GM19452 (cell line): ENCODE data around the gene BCORL1.
A peak's percentile ranks its signal among the peaks of the same experiment; 100 is the strongest.

Experiments used
- ATAC-seq: cut with Tn5 transposase; IDR thresholded peaks from one replicate; pipeline ENCODE4 v1.9.1; 2021; ENCODE audit not compliant: unreplicated experiment

The BCORL1 gene

DNA sequence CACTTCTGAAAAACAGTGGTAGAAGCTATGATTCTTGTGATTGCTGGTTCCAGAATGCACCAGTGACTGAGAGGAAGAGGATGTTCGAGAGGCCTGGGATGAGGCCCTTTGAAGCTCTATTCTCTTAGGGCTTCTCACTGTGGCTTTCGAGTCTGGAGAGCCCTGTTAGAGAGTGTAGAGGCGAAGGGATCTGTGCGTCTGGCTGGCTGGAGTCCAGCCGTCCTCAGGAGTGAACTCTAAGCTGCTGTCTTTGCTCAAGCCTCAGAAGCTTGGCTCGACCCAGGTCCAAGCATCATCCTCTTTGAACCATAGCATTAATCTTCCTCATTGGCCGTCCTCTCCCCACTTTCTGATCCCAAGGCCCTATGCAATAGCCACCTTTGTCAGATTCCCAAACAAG lies 76.2 kb downstream of the BCORL1 start:
- no peak for ATAC-seq

DNA sequence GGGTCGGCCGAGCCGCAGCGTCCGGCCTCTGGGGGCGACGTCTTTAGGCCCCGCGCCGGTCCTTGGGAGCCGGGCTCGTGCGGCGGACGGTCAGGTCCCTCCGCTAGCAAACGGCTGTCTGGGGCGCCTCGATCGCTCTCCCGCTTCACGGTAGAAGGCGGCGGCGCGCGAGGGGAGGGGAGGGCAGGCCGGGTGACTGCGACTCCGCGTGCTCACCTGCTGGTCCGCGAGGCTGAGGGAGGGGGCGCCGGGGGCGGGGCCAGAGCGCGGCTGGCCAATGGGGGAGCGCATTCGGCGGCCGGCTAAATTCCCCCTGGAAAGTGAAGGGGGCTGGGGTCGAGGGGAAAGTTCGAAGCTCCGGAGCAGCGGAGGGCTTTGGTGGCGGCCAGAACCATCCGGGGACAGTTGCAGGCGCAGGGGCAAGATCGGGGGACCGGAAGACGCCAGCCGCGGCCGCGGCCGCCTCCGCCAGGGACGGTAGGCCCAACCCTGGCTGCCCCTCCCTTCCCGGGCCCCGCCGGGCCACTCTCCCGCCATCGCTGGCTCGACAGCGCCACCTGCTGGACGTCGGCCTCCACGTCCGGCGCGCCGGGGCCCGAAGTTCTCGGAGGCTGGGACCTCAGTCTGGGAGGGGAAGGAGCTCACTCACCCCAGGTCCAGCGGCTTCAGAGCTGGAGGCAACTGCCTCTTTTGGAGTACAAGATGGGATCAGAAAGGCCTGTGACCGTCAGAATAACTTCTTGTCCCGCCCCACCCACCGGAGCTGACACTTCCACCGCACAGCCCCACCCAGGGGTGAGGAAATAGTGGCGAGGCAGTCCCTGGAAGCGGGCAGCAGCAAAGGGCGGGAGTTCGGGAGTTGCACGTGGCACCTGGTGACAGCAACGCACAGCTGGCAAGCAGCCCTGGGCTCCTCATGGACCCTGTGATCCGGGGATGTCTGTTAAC lies 78.0 kb downstream of the BCORL1 start:
- ATAC-seq: peak; percentile 92

DNA sequence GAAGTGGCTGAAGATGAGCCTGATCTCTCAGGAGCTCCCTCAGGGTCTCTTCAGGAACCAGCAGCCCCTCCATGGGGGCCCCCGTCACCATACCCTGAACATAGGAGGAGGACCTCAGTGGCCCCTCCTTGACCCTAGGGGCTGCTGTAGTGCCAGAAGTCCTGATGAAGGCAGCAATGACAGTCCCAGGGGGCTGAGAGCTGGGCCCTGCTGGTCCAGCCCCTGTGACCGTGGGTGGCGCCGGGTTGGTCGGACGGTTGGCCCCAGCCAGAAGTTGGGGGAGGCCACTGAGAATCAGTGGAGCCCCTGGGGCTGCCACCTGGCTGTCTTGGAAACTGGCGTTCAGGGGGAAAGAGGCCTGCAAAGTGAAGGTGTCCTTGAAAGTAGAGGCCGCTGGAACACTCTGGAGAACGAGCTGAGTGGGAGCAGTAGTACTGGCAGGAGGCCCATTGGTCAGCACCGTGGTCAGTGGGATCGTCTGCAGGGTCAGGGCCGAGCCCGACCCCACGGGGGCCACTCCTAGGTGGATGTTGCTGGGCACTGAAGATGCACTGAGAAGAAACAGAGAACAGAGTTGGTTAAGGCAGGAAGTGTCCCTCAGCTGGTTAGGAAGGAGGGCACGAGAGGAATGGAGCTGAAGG lies 84.7 kb downstream of the BCORL1 start:
- no peak for ATAC-seq

DNA sequence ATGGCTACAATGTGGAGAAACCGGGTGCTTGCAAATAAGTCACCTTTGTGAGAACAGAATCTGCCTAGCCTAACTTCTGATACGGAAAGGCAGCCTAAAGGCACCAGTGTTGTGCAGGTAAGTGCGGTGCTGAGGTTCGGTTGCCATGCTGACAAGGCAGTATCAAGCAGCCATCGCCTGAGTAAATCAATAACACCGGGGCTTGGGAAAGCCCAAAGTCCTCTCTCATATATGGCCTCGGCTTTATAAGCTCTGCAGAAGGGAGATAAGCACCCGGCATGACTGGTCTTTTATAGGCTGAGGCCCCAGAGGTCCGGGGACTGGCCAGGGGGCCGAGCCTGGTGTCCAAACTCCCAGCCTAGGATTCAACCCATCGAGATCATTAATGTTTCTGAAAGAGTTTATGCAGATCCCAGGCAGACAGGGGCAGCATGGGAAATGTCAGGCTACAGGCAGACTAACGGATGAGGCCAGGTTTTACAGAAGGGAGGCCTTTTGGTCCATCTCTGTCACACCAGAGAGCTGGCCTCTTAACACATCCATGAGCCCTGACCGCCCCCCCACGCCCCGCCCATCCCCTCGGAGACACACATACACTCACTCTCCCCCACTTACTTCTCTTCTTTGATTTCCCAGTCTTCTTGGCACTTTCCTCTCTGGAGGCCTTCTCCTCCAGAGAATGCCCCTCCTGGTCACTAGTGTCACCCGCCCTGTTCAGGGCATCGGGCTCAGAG lies 89.3 kb downstream of the BCORL1 start:
- no peak for ATAC-seq

DNA sequence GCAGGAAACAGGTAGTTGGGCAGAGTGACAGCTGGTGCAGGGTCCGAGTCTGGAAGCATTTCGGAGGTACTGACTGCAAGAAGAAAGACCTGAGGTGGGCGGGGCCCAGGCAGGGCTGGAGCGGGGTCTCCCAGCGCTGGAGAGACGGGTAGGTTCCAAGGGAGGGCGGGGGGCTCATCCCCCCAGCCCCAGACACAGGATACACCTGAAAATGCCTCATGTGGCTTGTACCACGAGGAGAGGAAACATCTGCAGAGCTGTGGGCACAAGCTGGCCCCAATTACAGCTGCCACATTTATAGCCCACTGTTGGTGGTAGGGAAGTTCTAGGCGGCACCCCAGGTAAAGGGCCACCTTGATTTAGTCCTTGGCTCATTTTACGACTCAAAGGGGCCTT lies 89.9 kb downstream of the BCORL1 start:
- no peak for ATAC-seq

DNA sequence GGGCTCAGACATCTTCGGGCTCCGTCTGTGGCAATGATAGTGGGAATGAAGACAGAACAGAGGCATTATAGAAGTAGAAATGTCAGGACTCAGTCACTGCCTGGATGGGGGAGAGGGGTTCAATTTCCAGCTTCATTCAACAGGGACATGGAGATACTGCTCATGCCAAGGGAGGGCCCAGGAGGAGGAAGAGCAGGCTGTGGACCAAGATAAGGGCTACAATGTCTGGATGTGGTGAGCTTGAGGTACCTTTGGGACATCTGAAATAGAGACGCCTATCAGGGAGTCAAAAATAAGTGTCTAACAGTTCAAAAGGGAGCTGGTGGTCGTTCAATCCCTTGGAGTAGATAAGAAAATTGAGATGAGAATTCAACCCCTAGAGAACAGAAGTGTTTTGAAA lies 93.3 kb downstream of the BCORL1 start:
- no peak for ATAC-seq

DNA sequence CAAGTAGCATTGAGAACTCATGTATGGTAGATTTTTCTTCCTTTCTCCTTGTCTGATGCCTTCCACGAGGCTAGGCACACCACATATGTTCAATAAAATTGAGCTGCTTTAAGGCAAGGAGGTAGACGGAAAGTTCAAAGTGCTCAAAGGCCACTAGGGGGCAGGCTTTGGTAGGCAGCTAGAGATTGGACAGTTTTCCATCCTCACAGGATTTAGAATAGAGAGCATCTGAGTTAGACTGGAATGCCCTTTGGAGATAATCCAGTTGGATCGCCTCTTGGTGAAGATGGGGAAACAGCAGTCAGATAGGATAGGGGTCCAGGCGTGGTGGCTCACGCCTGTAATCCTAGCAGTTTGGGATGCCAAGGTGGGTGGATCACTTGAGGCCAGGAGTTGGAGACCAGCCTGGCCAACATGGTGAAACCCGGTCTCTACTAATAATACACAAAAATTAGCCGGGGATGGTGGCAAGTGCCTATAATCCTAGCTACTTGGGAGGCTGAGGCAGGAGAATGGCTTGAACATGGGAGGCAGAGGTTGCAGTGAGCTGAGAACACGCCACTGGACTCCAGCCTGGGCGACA lies 97.5 kb downstream of the BCORL1 start:
- no peak for ATAC-seq

DNA sequence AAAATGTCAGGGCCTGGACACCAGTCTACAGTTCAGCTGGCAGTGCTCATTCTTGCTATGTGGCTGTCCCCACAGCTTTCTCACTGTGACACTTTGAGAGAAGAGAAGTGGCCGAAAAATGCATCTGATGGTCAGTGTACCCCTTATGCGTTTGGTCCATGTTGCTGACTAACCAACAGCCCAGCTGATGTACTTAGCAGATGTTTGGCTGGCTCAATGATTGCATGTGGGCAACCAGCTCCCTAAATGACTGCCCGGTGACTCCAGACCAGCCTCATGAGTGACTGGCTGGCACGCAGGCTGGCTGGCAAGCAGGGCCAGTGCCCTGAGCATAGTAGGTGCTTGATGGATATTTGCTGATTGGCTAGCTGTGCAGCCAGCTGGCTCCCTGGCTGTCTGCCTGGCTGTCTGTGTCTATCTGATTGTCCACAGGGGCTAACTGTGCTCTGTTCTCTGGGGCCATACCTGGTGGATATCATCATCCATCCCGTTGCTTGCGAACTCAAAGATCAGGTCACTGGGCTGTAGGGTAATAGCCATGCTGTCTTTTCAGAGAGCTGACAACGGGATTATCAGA lies 98.4 kb downstream of the BCORL1 start:
- ATAC-seq: no peak

DNA sequence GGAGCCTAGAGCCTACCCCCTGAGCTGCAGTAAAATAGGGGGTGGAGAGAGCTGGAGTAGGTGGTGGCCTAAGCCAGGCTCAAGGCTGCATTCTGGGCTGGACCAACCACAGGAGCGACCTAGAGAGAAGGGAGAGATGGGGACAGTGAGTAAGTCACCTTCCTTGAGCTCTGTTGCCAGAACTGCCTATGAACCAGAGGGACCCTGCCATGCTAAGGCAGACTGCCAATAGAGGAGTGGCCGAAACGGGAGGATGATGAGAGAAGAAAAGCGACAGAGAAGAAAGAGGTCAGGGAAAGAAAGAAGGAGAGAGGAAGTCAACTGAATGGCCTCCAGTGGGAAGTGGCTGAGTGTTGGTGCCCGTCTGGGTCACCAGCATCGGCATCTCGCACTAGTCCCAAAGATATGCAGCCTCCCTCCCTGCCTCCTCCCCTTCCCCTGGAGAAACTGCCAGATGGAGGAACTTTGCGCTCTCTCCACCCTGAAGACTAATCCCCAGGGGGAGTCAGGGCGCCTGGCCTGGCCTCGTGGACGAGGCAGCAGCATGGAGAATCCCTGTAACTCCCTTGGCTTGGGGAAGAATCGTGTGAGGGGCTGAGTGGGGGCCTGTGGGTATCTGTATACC lies 99.1 kb downstream of the BCORL1 start:
- no peak for ATAC-seq

DNA sequence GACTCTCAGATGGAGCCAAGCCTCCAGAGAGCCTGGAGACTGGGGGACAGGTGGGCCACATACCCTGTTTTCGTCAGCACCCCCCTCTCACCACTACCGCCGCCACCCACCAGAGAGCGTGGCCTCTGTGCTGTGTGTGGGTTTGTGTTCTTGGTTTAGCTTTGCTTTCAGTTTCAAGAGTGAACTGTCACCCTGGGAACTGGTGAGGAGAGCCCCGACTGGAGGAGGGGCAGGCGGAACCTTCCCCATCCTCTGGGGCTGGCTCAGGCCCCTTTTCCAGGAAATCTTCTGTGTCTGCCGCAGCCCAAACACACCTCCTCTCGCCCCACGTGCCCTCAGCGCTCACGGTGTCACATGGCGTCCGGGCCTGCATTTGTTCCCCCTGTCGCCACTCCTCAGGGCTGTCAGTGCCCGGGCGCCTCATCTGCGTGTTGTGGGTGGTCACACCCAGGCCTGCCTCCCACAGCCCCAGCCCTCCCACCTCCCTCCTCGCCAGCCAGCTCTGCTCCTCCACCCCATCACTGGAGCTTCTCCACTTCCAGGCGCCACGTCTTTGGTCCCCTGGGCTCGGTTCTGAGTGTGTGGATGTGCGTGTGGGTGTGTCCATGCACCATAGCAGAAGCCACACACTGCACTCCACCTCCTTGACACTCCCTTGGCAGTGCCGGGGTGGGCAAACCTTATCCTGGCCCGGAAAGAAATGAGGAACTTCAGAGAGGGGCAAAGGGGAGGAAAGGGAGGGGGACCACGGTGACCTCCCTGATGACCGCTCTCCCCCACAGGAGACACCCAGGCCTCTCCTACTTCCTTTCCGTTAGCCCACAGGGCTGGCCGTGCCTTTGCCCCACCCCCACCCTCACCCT lies 100.0 kb downstream of the BCORL1 start:
- peak; percentile 51 for ATAC-seq

DNA sequence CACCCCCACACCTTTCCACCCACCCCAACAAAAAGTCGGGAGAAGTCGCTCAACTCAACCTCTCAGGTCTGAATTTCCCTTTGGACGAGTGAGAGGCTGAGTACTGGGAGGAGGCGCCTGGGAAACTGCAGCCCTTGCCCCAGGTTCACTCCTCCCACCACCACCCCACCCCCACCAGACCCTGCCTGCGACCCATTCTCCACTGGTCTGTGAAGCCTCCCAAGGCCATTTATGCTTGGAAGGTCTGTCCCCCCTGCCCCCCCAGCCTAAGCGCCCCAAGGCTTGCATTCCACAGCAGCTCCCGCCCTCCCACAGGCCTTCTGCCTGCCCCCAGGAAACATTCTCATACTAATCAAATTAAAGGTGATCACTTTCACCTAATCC lies 100.7 kb downstream of the BCORL1 start:
- no peak for ATAC-seq

DNA sequence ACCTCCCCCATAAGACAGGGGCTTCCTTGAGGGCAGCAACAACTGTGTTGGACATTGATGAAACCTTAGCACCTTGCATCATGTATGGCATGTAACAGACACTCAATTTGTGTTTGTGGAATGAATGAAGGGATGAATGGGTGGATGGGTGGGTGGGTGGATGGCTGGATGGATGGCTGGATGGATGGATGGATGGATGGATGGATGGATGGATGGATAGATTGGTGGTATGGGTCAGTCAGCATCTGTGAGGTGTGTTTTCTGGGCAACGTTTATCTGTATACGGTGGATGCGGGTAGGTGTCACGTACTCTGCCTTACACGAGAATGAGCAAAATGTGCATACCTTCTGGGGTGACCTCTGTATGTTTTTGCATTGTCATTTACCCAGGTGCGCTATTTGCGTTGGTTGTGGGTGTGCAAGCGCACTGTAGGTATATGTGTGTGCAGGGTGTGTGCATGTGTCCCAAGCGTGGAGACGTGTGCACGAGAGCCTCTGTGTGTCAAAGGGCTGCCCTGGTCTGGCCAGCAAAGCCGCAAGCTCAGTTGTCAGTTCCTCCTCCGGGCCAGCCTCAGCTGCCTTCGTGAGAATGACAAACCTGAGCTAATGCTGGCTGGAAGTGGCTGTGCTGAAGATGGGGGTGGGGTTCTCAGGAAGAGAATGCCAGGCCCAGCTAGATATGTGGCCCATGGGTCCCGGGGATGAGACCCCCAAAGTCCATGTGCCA lies 101.4 kb downstream of the BCORL1 start:
- ATAC-seq: peak; percentile 29

DNA sequence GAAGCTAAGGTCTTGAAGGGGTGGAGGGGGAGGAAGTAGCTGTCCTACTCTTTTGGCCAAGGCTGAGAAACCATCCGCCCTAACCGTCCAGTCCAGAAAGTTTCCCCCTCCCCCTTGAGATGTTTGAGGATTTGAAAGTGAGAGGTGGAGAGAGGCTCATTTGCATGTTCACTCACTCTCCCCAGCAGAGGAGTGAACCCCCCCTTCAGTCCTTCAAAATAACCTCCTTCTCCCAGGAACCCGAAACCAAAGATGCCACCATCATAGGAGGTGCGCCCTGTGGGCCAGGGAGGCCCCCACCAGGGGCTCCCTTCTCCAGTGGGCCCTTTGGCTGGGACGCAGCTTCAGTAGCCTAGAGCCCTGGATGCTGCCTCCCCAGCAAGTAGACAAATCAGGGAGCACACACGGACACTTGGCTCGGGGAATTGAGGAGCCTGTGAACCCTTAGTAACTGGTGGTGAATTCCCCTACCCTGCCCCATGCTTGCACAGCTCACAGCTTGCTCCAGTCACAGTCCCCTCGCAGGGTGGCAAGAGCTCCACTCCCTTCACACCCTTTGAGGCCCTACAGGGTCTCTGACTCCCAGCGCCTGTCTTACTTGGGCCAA lies 102.3 kb downstream of the BCORL1 start:
- ATAC-seq: peak; percentile 33

DNA sequence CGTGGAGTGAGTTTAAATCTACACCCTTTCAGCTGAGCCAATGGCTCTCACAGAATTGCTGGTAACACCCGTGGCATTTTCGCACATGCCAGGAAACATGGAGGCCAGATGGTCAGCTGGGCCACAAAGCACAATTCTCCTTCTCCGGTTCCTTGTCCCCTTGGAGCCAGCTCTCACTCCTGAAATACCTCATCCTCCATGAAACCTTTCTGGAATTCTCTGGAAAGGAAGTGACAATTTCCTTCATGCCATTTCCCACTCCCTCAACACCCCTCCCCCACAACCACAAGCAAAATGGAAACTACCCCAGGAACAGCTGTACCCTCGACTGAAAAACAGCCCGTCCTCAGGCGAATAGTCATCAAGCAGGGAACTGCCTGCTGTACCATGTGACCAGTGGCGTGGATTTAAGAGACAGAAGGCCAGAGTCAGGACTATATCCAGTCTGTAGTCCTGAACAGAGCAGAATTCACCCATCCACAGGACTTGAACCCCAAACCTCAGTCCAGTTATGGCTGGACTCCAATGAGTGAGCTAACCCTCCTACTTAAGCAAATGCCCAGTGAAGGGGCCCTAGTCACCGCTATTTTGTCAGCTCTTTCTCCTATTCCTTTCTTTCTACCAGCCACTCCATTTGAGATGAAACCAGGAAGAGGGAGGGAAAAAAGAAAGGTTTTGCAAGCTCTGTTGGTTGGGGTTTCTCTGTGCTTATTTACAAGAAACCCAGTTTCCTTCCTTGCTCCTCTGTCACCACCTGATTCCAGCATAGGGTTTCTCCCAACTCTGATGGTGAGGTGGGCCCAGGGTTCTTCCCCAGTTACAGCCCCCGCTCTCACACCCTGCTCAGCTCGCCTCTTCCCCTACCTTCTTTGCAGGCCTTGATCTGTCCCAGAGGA lies 103.4 kb downstream of the BCORL1 start:
- ATAC-seq: no peak

DNA sequence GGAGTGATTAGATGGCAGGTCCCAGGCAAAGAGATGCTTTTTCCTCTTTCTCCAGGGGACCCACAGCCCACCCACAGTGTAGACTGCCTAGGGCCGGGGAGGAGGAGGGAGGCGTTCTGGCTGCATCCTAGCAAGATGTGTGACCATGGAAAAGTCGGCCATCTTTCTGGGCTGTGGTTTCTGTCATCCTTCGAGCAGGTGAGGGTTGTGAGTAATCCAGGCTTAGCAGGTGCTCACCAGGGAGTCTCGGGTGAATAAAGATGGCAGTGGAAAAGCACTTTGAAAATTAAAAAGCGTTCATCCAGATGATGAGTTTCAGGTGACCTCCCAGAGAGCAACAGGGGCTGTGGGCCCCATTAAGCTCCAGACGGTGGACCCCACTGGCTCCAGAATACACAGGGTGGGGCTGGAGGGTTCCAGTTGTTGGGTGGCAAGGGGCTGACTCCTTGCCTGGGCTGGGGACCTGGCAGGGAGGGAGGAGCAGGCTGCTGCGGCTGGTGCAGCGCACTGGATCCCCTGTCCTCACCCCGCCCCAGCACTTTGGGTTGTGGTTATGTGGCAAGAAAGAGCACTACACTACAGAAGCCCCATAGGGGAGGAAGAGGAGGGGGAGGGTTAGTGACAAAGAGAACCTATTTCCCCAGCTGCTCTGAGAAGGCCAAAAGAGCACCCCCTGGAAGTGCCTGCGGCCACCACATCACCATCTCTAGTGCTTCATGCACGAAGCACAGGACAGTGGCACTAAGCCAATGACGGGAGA lies 104.2 kb downstream of the BCORL1 start:
- peak; percentile 36 for ATAC-seq

DNA sequence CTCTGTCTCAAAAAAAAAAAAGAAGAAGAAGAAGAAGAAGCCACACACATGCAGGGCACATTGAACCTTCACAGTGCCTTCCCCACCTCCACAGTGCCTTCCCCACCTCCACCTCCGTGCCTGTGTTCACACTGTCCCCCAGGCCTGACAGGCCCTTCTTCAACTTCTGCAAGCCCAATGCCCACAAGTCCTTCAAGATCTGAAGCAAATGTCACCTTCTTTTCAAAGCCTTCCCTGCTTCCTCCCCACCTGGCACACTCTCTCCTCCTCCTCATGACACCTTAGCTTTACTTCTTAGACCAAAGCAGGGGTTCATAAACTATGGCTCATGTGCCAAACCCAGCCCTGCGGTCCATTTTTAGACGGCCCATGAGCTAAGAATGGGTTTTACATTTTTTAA lies 107.9 kb downstream of the BCORL1 start:
- ATAC-seq: no peak

DNA sequence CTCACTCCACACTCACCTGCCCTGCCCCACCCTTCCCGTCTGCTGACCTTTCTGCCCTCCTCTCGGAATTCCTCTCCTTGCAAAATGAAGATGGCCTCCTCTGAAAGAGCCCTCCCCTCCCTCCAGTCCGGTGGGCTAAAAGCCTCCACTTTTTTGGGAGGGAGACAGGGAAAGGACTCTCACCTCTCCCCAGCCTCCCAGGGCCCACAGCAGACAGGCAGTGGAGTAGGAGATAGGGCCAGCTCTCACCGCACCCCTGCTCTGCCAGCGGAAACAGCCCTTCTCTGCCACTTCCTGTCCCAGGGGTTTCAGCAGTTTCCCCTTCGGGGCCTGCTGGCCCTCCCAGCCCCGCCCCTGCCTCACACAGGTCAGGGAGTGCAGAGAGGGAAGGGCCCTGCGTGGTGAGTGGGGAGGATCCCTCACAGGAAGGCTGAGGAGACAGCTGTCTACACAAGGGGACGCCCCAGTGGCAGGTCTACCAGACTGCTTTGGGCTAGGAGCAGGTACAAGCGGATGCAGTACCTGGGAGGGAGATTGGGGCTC lies 109.6 kb downstream of the BCORL1 start:
- peak; percentile 99 for ATAC-seq
